HG02870 (cell line): ENCODE data around the gene DOK5.

Experiments
- ATAC-seq: cut with Tn5 transposase; IDR thresholded peaks from one replicate; pipeline ENCODE4 v1.9.1; 2021; ENCODE audit warnings: mild to moderate bottlenecking, moderate library complexity; ENCODE audit not compliant: unreplicated experiment

DOK5 gene

DNA sequence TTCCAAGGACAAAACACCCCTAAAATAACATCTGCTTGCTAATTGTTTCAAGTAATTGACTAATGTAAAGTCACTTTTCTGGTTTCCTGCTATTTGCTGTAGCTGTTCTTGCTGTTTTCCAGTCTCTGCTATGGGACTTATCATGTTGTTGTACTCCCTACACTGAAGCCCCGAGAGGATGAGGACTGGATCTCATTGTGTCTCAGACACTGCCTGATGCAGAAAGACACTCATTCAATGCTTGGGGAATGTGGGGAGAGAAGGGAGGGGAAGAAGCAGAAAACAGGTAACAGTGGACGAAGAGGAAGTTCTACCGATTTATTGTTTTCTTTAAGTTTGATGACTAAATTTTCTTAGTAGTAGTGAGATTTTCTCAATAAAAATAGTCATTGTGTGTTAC, 79.8 kb downstream of the DOK5 start:
- no peak for ATAC-seq

DNA sequence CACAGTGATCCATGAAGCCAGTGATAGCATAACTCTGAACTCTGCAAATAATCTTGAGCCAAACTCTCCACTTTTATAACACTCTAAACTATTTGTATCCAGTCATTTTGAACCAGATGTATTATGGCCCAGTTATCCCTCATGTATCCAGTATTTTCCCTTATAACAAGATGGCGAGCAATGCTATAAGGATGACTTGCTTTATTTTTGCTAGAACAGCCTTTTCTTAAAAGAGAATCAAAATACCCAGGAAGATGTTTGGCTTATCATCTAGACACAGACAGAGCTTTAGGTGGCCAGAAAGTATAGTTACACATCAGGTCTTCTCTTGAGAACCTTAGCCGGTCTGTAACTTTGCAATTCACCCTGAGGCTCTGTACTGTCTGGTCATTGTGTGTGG, 81.0 kb downstream of the DOK5 start:
- no peak for ATAC-seq

DNA sequence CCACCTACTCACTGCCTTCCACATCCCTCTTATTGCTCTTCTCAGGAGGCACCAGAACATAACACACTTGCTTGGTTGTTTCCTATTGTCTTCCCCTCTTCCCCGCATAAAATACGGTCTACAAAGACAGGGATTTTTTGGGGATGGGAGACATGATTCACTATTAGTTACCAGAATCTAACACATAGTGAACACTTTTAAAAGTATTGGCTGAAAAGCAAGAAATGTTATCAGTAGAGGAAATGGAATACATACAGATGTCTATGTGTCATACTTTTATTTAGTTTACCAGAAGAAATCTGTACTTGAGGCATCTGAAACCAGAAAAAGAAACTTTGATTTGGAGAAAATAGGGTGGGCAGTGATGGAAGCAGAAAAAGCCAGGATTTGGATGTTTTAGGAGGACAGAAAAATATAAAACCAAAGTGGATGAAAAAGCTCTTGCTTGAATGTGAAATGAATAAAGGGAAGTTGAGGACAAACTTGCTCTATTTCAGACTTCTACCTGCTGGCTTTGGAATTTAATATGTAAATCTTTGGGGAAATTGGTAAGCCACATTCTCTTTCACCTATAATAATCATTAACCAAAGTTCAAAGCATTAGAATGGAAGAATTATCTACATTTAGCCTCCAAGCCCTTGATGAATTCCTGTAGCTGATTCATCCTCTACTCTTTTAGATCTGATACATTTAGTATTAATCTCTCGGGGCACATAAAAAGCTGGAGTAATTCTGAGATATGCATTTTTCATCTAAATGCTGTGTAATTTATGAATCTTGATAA, 82.6 kb downstream of the DOK5 start:
- no peak for ATAC-seq

DNA sequence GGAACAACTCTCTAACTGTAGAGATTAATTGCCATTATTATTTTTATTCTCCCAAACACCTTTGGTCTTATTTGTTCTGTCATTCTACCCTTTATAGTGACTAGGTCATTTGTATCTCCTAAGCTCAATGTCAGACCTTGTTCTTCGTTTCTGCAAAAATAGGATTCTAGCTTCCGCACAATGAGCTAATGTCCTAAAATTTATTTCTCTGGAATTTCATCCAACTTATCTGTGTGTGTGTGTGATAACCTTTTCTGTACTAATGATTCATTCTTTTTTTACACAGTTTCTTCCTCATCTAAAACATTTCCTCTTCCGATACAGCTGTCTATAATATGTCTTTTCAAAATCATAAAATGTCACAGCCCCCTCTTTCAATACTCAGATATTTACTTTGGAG, 84.5 kb downstream of the DOK5 start:
- ATAC-seq: no peak

DNA sequence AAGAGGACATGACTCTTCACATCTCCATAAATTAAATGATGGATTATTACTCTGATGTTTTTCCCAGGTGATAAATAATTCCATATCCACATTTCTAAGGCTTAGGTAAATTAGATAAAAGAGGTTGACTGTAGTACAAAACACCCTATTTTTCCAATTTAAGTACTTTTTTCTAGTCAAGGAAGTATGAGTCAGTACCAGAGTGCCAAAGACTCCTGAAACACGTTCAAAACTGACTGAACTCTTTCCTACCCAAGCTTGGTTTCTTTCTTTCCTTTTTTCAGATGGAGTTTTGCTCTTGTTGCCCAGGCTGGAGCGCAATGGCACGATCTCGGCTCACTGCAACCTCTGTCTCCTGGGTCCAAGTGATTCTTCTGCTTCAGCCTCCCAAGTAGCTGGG, 85.0 kb downstream of the DOK5 start:
- no peak for ATAC-seq

DNA sequence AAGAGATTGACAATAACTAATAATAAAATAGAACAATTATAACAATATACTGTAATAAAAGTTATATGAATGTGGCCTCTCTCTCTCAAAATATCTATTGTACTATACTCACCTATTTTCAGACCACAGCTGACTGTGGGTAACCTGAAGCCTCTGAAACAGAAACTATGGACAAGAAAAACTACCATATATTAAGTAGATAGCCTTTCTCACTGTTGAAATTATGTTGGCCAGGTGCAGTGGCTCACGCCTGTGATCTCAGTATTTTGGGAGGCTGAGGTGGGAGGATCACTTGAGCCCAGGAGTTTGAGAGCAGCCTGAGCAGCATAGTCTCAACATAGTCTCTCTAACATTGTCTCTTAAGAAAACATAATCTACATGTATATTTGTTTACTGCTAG, 89.9 kb downstream of the DOK5 start:
- no peak for ATAC-seq

DNA sequence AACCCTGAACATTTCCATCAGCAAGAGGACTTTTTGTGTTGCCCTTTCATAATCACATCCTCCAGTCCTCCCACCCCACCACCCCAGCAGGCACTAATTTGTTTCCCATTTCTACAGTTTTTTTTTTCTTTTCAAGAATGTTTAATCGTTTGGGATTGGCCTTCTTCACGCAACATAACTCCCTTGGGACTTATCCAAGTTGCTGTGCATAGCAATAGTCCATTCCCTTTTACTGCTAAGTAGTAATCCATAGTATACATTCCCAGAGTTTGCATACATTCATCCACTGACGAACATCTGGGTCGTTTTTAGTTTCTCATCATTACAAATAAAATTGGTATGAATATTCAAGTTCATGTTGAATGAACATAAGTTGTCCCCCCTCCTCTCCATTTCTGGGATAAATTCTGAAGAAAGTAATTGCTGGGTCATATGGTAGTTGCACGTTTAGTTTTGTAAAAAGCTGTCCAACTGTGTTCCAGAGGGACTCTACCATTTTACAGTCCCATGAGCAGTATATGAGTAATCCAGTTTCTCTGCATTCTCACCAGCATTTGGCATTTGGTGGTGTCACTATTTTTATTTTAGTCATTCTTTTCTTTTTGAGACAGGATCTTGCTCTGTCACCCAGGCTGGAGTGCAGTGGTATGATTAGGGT, 90.8 kb downstream of the DOK5 start:
- no peak for ATAC-seq

DNA sequence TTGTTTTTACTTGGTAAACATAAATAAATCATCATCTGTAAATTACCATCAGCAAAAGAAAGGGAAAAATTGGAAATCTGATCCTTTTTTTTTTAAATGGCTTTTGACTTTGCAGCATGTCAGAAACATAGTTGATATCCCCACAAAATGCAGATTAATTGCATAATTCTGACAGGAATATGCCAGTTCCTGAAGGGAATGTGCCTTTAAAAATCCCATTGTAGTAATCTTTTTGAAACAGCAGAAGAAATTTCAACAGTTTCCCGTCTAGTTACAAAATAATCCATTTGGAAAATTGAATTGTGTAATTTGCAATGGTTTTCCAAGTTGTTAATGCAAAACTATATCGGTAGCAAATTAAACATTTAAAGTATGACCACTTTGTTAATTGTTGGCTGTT, 95.2 kb downstream of the DOK5 start:
- ATAC-seq: no peak

DNA sequence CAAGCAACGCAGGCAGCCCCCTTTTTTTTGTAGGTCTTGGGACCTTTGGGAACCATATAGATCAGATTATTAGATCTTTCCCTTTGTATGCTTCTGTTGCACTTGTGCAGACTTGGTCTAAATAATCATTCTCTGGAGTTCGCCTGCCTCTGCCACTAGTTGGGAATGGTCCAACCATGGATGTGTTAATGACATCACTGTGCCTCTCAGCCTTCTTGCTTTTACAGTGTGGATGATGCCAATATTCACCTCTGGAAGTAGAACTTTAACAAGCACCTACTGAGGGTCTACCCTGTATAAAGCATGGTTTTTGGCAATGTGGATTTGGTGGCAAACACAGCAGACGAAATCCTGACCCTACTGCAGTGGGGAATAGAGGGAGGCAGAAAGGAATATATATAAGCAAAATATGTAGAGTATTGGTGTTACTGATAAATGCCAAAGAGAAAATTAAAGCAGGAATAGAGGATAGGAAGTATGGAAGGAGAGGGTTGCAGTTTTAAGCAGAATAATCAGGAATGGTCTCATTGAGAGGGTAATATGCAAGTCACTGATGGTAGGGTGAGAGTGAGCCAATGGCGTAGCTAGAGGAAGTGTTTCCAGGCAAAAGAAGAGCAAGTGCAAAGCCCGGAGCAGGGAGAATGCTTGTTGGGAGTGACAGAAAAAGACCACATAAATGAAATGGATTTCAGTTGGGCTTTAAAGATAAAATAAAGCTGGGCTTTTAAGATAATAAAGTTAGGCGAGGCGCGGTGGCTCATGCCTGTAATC, 97.5 kb downstream of the DOK5 start:
- no peak for ATAC-seq

DNA sequence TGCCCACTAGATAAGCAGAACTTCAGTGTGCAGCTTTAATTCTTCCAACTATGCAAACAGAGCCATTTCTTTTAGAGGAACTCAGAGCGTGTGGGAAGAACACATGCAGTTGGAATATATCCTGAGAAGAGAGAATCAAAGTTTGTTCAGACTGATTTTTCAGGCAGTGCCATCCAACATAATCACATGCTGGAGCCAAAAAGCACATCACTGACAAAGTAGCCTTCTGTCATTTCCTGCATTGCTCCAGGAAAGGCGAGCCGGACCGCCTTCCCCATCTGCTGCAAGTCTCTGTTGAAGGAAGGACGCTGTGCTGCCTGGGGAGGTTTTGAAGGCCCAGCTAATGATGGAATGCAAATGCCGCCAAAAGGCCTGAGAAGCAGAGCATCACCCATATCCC, 98.4 kb downstream of the DOK5 start:
- ATAC-seq: no peak

DNA sequence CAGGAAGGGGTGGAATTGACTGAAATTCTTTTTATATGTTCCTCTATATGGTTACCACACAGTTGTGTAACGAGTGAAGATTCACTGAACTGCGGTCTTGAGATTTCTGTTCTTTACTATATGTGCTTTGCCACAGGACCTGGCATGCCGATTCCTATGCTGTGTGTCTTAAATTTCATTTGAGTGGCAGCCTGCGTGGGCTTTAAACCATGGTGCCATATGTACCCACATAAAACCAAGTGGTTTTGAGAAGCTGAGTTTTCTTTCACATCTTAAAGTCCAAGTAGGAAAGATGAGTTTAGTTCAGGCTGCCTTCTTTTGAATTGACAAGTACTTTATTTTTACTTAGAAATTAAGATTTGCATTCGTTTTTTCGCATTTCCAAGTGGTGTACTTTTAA, 101.1 kb downstream of the DOK5 start:
- ATAC-seq: no peak

DNA sequence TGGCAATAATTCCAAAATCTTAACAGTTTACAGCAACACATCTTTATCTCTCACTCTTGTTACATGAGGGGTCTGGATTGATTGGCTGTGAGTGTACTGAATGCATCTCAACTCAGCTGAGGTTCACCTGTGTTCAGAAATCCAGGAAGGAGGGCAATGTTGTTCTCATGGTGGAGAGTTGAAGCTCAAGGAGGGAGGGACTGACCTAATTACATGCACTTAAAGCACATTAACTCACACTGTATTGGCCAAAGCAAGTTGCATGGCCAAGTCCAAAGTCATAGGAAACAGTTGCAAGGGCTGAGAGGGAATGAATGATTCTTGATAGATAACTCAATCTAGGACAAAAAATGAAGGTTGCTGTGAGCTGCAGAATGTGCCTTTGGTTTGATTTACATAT, 102.2 kb downstream of the DOK5 start:
- no peak for ATAC-seq

DNA sequence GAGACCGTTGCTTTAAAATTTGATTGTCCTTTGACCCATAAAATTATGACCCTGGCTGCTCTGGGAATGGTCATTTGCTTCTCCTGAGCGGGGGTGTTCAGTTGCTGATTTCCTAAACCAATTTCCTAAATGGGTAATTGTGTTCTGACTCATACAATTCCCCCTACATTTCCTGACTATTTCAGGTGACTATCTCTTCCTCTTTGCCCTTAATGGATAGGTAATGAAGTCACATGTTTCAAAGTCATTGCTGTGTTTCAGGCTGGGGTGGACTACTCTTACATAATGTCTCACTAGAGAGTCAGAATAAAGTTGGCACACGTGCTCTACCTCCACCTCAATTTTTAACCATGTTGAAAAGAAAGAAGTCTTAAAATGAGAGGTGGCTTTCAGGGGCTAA, 109.8 kb downstream of the DOK5 start:
- no peak for ATAC-seq

DNA sequence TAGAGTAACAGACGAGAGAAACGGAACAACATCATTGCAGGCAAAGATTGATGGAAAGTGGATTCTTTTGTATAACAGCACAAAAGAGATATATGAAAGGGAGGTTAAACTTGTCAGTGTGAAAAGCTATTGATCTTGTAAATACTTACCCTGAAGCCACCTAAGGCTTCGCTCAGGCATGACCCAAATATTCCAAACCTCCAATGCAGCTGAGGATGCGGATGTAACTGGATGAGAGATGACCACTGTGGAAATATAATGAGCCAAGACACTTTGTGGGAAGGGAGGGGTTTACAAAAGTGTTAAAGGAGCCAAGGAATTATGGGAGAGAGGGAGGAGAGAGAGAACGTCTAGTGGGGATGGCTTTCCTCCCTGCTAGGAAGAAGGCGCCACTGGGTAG, 112.0 kb downstream of the DOK5 start:
- ATAC-seq: no peak

DNA sequence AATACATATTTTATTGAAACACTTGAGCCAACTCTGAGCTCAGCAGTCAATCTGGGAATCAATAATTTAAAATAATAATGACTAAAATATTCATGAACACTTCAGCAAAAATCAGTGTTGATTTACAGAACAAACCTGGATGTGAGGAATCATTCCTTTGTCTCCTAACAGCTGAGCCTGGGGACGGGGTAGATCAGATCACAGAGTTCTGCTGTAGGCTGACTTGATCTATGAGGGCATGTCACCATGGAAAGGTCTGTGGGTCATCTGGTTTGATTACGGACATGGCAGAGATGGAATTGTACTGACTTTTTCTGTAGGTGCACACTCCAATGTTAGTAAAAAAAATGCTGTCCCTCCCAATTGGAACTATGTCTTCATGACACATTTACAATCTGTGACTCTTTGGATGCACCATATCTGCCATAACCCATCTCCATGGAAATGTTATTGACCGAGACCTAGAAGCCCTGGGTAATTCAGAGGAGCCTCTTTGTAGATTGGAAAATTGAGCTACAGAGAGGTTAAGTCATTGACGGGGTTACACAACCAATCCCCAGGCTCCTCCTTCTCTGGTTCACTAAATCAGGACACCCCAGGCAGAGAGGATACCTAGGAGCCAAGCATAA, 114.1 kb downstream of the DOK5 start:
- no peak for ATAC-seq

DNA sequence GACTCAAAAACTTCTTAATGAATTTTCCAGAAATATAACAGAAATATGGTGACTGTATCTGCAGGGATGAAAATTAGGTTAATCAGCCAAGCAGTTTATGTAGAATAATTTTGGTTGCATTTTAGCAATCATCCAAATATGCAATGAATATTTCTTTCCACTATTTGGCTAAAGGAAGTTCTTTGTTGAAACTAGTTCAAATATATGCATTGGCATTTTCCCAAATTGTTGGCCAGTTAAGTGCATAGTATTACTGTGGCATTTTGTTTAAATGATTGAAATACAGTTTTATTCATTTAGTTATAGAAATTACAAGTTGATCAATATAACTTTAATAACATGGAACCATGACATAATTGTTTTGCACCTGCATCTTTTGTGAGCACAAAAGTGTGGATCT, 115.5 kb downstream of the DOK5 start:
- ATAC-seq: no peak

DNA sequence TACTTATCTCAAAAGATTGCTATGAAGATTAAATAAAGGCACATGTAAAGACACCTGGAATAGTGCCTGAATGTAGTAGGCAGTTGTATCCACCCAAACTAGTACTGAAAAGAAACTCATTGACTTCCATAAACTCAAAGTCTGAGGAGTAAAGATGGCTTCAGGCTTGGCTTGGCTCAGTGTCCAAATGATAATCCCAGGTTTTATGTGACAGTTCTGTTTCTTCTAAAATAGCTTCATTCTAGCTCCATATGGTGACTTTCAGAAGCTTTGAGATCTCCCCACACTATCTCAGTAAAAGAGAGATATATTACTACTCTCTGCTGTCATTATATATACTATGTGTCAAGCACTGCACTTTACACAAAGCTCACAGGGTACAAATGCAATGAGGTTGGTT, 121.3 kb downstream of the DOK5 start:
- ATAC-seq: no peak

DNA sequence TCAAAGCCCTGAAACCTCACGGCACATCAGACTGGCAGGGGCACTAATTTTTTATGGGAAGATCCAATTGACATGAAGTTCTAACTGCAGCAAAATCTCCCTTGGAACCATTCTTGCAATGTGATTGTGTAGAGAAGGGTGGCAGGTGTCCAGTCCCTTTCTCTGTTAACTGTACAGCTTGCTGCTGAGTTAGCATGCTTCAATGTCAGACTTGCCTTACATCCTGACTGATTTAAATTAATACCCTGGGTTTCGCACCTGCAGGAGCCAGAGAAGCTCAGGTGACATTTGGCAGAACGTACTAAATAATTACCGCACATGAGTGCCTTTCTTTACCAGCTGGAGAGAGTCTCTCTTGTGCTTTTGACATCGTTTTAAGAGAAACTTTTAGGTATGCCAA, 123.0 kb downstream of the DOK5 start:
- ATAC-seq: no peak

DNA sequence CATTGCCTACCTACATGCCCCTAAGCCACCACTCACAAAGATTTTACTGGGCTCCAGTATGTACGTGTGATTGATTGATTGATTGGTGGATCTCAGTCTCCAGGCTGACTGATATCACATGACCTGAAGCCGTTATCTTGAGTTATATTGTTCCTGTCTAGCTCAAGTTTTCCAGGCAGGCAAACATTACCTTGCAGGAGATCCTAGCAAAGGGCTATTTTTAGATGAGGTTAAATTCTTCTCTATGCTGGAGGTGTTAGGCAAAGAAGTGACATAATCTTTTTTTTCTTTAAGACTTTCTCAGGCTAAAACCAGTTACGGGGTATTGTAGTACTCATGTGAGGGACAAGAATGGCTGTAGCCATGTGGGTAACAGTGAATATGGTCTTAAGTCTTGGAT, 125.2 kb downstream of the DOK5 start:
- no peak for ATAC-seq

DNA sequence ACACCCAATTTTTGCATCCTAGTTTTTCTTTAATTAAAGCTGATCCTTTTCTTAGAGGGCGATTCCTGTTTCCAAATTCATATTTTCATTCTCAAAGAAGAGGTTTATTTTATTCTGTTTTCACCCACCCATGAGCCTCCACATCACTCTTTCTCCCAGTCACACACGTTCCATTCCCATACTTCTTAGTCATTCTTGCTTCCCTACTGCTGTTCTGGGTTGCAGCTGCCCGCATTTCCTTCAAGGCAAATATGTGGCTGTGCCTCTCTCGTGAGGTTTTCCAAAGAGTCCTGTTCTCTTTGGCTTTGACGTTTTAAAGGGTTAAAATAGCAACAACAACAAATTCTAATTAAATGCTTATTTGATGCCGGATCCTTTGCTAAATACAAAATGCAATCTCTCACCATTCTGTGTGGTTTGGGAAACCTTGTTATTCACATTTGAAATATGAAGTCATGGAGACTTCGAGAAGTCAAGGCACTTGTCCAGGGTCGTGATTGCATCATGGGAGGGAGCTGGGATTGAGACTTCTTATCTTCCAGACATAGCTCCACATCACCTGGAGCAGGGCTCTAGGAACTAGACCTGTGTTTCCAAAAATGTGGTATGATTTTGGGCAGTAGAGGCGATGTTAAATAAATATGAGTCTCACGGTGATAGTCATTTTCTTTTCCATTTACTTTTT, 126.6 kb downstream of the DOK5 start:
- no peak for ATAC-seq

DNA sequence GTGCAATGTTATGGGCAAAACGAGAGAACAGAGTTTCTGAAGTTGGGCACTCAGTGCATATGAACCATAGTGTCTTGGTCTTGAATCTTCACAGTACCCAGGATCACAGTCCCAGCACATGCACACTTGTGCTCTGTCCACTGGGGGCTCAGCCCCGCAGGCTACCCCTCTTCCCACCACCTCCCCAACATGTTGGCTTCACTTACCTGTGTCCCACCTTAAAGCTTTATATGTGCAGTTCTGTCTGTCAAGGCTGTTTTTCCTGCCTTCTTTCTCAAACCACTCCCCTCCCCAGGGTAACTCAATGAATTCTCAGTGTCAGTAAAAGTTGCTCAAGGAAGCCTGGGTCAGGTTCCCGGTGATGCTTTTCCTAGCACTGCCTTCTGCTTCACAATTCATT, 129.9 kb downstream of the DOK5 start:
- no peak for ATAC-seq
